ENCODE data around the gene CYB561D2.

CYB561D2 gene

GRCh38 chr3:50324351-50325112 lies 26.1 kb upstream of the CYB561D2 start:
- peak; percentile 64 for DNase-seq

DNA sequence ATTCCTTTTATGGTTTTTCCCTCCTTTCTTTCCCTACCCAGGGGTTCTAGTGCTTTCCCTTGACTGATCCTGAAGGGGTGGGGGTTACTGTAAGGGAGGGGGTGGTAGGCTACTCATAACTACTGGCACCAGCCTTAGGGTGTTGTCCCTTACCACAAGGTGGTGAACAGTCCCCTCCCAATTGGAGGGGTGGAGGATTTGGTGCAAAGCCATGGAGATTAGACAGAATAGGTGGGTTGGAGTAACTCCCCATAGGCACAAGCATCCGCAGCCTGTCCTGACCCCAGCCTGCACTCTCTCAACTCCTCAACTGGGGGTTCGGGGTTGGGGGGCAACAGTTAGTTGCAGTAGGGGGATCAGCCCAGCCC lies 25.6 kb upstream of the CYB561D2 start:
- no peak for DNase-seq

GRCh38 chr3:50325497-50326181 lies 25.0 kb upstream of the CYB561D2 start:
- no peak for DNase-seq

DNA sequence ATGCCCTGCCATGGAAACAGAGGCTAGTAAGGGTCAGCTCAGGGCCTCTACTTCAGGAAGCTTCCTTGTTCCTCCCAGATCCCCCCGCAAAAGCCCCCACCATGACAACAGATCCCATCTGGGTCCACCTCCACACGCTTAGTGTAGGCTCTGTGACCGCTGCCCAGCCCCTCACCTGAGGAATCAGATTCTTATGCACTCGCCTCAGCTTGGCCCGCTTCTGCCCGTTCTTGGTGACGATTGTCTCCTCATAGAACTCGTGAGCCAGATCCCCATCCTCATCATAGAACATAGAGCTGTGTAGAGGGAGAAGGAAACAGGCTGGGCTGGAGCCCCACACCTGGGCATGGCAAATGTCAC lies 24.5 kb upstream of the CYB561D2 start:
- no peak for DNase-seq

DNA sequence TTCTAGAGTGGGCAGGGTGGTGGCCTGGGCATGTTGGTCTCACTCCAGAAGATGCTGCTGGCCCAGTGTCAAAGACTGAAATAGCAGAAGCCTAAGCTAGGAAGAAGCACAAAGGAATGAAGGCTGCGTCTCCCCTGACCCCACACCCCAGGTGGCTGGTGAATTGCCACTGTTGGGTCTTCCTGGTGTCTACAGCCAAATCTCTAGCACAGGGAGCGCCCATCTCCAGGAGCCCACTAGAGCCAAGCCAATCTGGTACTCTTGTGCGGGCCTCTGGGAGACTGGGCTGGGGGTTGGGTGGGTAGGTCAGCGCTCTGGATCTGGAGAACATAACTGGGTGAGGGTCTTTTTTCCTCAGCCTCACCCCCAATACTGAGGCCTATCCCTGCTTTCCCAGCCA lies 23.5 kb upstream of the CYB561D2 start:
- no peak for DNase-seq

DNA sequence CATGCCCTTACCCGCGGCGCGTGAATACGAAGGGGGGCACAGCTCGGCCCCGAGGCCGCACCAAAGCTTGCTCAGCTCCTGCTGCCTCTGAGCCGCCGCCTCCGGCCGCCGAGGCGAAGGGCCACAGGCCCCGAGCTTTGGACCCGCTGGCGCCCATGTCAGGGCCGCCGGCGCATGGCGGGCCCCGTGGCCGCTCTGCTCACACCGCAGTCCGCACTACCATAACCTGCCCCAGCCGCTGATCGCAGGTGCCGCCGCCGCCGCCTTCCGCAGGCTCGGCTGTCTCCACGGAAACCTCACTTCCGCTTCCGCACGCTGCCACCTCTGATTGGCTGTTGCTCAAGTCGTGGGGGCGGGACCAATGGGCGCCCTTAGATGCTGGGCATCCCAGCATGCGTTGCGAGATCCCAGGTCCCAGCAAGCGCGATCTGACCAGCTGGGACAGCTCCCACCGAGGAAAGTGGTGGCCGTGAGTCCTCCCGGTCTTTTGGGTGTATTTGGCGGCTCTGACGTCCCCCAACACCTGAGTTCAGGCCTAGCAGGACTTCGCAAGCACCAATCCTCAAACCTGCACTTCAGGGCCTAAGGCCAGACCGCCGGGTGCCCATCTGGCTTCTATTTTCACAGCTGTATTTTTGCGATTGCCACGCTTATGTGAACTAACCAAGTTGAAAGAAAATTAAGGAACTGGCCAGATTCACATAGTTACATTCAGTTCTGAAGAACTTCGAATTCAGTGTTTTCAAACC lies 22.5 kb upstream of the CYB561D2 start, which contains the start of gene TUSC2:
Gene TUSC2 (minus strand): TSS at position 281 of the 749 bp plus-strand sequence. CDS start 124 bp downstream, at position 157.
- DNase-seq, result peak; percentile 94

DNA sequence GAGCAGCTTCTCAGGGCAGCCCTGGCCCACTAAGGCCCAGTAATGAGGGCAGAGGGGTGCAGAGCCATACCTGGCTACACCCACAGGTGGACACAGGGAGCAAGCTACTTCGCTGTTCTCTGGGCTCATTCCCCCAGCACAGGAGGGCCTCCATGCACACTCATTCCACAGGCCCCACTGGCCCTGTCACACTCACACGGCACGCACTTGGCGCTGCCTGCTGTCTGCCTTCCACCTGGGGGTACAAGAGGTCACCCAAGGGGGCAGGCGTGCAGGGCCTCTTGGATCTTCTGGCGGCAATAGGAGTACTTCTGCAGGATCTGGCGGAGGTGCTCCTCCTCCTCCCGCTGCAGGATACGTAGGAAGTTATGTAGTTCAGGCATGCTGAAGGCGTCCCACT lies 20.3 kb upstream of the CYB561D2 start:
- no peak for DNase-seq

DNA sequence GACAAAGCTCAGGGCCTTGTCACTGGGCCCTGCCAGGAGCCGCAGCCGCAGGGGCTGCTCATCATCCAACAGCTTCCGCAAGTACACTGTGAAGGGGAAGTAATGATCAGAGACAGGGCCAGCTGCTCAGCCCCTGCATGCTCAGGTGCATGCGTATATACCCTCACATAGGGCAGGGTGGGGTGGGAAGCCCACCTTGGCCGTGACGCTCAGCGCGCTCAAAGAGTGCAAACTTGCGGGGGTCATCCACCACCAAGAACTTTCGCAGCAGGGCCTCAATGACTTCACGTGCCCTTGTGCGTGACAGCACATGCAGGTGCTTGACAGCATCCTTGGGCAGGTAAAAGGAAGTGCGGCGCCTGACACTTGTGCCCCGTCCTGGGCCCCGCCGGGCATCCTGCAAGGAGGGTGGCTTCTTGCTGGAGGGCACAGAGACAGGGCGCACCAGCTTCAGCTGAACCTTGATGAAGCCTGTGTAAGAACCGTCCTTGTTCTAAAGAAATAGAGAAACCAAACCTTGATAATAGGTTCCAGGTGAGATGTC lies 19.2 kb upstream of the CYB561D2 start:
- DNase-seq, result no peak

- DNase-seq, result peak; percentile 55
Measured at GRCh38 chr3:50333744-50334328, 16.8 kb upstream of the CYB561D2 start.

DNA sequence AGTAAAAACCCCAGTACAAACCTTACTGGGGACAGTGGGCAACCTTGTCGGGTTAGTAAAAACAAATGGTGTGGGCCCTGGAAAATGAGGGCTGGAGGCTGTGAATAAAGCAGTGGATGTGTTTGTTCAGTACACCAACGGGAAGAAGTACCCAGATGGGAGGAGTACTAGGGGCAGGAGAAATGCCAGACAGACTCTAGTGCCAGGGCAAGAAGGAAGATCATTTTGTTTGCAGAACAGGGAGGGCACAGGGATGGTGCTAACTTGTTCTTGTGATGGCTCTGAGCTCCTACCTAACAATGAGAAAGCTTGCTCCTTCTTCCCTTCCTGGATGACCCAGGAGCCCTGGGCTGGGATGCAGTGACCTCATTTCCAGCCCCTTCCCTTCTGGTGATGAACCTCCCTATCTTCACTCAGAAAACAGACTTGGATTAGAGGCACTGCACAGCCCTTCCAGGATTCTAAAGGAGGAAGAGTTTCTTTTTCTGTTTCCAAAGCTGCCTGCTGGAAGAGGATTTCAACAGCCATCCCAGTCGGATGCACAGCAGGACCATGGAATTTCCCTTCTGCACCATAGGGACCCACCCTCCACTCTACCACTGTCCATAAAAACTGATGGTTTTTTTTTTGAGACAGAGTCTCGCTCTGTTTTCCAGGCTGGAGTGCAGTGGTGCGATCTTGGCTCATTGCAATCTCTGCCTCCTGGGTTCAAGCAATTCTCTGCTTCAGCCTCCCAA lies 16.2 kb upstream of the CYB561D2 start:
- no peak for DNase-seq

DNA sequence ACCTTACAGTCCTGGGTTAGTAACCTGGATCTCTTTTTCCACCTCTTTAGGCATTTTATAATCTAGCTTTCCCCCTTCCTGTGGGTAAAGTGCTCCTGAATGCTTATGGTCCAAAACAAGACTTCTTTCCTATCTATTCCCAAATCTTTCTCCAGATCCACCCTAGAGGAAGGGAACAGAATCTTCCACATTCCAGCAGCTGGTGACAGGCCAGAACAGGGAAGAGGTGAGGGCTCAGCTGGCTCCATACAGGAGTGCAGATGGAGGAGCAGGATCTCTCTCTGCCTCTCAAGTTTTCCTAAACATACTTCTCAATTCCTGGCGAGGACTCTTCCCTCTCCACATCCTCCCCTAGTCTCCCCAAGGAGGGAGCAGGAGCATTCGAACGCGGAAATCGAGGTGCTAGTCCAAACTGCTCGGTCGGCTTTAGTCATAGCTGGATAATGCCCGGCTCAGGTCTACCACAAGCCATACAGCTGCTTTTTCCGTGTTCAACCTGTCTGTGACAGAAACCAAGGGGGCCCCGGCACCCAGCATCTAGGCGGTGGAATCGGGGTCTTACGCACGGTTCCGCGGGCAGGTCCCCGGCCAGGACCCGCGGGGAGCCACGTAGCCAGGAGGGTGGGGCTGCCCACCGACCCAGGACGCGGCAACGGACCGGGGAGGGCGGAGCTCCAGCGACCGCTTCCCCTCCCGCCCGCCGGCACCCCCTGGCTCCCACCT lies 14.0 kb upstream of the CYB561D2 start:
- DNase-seq, result peak; percentile 31

- peak; percentile 99 for DNase-seq
Measured at GRCh38 chr3:50337175-50337861, 13.3 kb upstream of the CYB561D2 start.

DNA sequence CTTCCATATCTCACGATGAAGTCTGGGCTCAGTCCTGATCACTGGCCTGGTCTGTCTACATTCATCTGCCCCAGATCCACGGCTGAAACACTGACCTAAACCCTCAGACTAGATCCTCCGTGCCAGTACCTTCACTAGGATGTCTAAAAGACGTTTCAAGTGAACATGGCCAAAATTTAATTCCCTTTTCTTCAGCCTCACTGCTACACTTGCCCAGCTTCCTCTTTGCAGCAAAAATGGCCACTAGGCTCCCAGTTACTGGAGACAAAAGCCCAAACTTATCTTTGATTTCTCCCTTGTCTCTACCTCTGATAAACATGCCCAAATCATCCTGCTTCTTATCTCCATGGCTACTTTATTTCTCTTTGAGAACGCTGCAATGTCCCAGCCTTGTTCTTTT lies 11.7 kb upstream of the CYB561D2 start:
- DNase-seq, result no peak

DNA sequence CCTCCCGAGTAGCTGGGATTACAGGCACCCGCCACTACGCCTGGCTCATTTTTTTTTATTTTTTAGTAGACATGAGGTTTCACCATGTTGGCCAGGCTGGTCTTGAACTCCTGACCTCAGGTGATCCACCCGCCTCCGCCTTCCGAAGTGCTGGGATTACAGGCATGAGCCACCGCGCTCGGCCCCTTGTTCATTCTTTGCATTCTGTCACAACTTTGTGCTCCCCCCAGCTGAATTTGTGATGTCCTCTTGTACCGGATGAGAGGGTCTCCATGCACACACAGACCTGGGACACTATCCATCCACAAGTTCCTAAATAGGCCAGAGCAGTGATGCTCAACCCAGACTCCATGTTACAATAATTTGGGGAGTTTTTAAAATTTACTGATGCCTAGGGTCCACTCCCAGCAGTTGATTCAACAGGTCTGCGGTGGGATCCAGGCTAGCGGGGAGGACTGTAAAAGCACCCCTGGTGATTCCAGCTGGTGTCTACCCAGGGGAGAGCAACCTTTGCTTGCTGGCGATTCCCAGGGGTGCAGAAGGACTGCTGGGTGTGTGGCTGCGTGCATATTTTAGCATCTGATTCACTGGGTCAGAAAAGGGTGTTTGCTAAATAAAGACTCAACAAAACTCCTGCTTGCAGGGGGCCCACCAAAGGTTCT lies 11.0 kb upstream of the CYB561D2 start:
- peak; percentile 78 for DNase-seq

DNA sequence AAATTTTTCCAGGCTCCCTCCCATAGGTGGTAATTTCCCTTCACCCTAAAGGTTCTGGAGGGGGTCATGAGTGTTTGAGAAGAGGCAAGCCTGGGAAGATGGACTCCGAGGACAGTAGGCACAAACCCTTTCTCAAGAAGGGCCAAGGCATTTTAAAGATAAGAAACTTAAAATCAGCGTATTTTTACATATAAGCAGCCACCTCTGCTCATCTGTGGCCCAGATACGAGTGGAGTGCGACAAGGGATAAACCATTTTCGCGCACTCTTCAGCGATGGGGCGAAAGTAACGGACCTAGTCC lies 10.6 kb upstream of the CYB561D2 start:
- no peak for DNase-seq

DNA sequence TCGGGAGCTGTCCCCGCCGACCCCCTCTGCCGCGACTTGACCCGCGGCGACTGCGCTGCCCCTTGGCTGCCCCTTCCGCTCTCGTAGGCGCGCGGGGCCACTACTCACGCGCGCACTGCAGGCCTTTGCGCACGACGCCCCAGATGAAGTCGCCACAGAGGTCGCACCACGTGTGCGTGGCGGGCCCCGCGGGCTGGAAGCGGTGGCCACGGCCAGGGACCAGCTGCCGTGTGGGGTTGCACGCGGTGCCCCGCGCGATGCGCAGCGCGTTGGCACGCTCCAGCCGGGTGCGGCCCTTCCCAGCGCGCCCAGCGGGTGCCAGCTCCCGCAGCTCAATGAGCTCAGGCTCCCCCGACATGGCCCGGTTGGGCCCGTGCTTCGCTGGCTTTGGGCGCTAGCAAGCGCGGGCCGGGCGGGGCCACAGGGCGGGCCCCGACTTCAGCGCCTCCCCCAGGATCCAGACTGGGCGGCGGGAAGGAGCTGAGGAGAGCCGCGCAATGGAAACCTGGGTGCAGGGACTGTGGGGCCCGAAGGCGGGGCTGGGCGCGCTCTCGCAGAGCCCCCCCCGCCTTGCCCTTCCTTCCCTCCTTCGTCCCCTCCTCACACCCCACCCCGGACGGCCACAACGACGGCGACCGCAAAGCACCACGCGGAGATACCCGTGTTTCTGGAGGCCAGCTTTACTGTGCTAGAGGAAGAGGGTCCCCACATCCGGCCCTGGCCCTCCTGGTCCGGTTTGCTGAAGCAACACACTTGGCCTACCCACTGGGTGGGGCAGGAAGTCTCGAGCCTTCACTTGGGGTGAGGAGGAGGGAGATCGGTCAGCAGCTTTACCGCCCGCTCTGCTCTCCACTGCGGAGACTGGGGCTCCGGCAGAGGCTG lies 10.0 kb upstream of the CYB561D2 start, which contains the start of gene RASSF1:
Gene RASSF1 (minus strand): TSS at position 389 of the 882 bp plus-strand sequence. CDS start 31 bp downstream, at position 358.
- DNase-seq, result peak; percentile 77

GRCh38 chr3:50341537-50341936 lies 9.1 kb upstream of the CYB561D2 start:
- DNase-seq, result no peak

DNA sequence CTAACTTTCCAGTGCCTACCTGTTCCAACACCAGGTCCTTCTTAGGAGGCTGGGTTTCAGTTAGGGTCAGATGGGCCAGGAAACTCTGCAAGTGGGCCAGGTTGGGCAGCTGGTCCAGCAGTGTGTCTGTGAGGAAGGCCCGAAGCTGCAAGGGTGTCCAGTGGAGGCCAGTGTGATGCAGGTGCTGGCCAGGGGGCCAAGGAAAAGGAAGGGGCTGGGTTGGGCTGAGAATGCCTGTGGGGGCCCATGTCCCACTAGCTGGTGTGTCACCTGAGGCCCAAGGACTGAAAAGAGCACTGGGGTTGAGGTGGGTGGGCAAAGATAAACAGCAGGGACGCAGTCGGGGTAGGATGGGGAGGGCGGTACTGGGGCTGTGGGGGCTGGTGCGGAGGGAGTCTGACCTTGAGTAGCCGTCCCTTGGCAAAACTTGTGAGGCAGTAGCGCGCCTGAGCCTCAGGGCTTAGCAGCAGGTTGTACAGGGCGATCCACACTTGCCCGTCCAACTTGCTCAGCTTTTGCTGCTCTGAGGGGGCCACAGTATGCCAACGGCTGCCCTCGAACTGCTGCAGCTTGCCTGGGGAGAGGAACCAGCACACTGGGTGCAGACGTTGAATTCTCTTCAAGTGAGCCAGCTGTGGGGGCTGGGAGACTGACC lies 8.5 kb upstream of the CYB561D2 start:
- DNase-seq, result no peak

Measured in fibroblast of skin of right biceps (primary cell).